Osteocyte (in vitro differentiated cells): ENCODE results near the gene NUDT6. TPM values are rescaled to one million over a fixed set of nuclear protein-coding genes. Genes with fewer than 3 reads are reported as not detected.

Experiments used
- DNase-seq: peaks from one replicate; pipeline ENCODE4 v3.0.0; 2021; ENCODE audit warnings: mixed read lengths; ENCODE audit not compliant: unreplicated experiment; ENCODE audit errors: extremely low spot score
- H3K27ac Mint-ChIP-seq: one replicate; pipeline ENCODE4 v1.8.0; 2021; ENCODE audit warnings: mild to moderate bottlenecking, mixed read lengths; ENCODE audit not compliant: unreplicated experiment
- H3K27me3 Mint-ChIP-seq: one replicate; pipeline ENCODE4 v1.8.0; 2021; ENCODE audit warnings: mixed read lengths; ENCODE audit not compliant: unreplicated experiment
- H3K36me3 Mint-ChIP-seq: one replicate; pipeline ENCODE4 v1.8.0; 2021; ENCODE audit warnings: mixed read lengths; ENCODE audit not compliant: unreplicated experiment
- H3K4me1 Mint-ChIP-seq: one replicate; pipeline ENCODE4 v1.8.0; 2021; ENCODE audit warnings: mixed read lengths; ENCODE audit not compliant: unreplicated experiment
- H3K4me3 Mint-ChIP-seq: one replicate; pipeline ENCODE4 v1.8.0; 2021; ENCODE audit warnings: mild to moderate bottlenecking, moderate library complexity, mixed read lengths; ENCODE audit not compliant: unreplicated experiment
- H3K9me3 Mint-ChIP-seq: one replicate; pipeline ENCODE4 v1.8.0; 2021; ENCODE audit warnings: mixed read lengths; ENCODE audit not compliant: unreplicated experiment
- CTCF ChIP-seq: fragments of 200-600 bp; sonication (generic); IDR thresholded peaks from 2 replicates; pipeline ENCODE4 v1.5.0; 2021; ENCODE audit warnings: antibody characterized with exemption, mild to moderate bottlenecking, moderate library complexity
- total RNA-seq: library from RNA; stranded (reverse); gene quantifications from 2 replicates; pipeline ENCODE4 v1.2.1, GENCODE V29; 2021

The NUDT6 gene
- total RNA-seq, 1 donor from 2014 or later = 4.8 TPM

- no peaks in the 10 kb centered on the region for H3K27me3 Mint-ChIP-seq
- H3K4me1 Mint-ChIP-seq = peaks cover 20% of the 10 kb centered on the region
- H3K27ac Mint-ChIP-seq = peak overlapping the region; percentile 4
- no peak for TF ChIP-seq CTCF
- H3K9me3 Mint-ChIP-seq = no peaks in the 10 kb centered on the region
- H3K4me3 Mint-ChIP-seq = no peak overlapping the region
- no peak for DNase-seq
- H3K36me3 Mint-ChIP-seq = peaks cover 4% of the 10 kb centered on the region
These were observed 57.0 kb downstream of the NUDT6 start for GRCh38 chr4:122865425-122865824.

- no peak for TF ChIP-seq CTCF
- Mint-ChIP-seq H3K36me3 (peaks cover 2% of the 10 kb centered on the region), H3K4me3 (no peak overlapping the region), H3K4me1 (peaks cover 22% of the 10 kb centered on the region), H3K27ac (no peak overlapping the region), H3K27me3 (no peaks in the 10 kb centered on the region), H3K9me3 (no peaks in the 10 kb centered on the region)
- DNase-seq = no peak
These were observed 58.8 kb downstream of the NUDT6 start for GRCh38 chr4:122863639-122864038.

- no peak overlapping the region for H3K4me3 Mint-ChIP-seq
- H3K9me3 Mint-ChIP-seq = no peaks in the 10 kb centered on the region
- TF ChIP-seq CTCF = no peak
- H3K27ac Mint-ChIP-seq = no peak overlapping the region
- no peaks in the 10 kb centered on the region for H3K27me3 Mint-ChIP-seq
- peaks cover 2% of the 10 kb centered on the region for H3K36me3 Mint-ChIP-seq
- DNase-seq = no peak
- peaks cover 30% of the 10 kb centered on the region for H3K4me1 Mint-ChIP-seq
These were observed 61.0 kb downstream of the NUDT6 start for GRCh38 chr4:122861172-122861943.

GRCh38 chr4:122858705-122859104 lies 63.7 kb downstream of the NUDT6 start:
- H3K27me3 Mint-ChIP-seq = no peaks in the 10 kb centered on the region
- no peak overlapping the region for H3K27ac Mint-ChIP-seq
- DNase-seq = no peak
- no peak overlapping the region for H3K4me3 Mint-ChIP-seq
- peaks cover 2% of the 10 kb centered on the region for H3K36me3 Mint-ChIP-seq
- peaks cover 43% of the 10 kb centered on the region for H3K4me1 Mint-ChIP-seq
- TF ChIP-seq CTCF = no peak
- H3K9me3 Mint-ChIP-seq = no peaks in the 10 kb centered on the region

- H3K9me3 Mint-ChIP-seq = no peaks in the 10 kb centered on the region
- no peak overlapping the region for H3K27ac Mint-ChIP-seq
- peaks cover 2% of the 10 kb centered on the region for H3K36me3 Mint-ChIP-seq
- no peak for DNase-seq
- H3K4me3 Mint-ChIP-seq = no peak overlapping the region
- H3K4me1 Mint-ChIP-seq = peaks cover 43% of the 10 kb centered on the region
- no peak for TF ChIP-seq CTCF
- no peaks in the 10 kb centered on the region for H3K27me3 Mint-ChIP-seq
These were observed 65.2 kb downstream of the NUDT6 start for GRCh38 chr4:122857160-122857559.
